ENCODE results near the gene CHRM1. TPM values are rescaled to one million over a fixed set of nuclear protein-coding genes. Genes with fewer than 3 reads are reported as not detected.
A peak's percentile ranks its signal among the peaks of the same experiment; 100 is the strongest.

The CHRM1 gene
- total RNA-seq, 2 donors from 2014 or later, result 38.1 to 107 TPM

DNA sequence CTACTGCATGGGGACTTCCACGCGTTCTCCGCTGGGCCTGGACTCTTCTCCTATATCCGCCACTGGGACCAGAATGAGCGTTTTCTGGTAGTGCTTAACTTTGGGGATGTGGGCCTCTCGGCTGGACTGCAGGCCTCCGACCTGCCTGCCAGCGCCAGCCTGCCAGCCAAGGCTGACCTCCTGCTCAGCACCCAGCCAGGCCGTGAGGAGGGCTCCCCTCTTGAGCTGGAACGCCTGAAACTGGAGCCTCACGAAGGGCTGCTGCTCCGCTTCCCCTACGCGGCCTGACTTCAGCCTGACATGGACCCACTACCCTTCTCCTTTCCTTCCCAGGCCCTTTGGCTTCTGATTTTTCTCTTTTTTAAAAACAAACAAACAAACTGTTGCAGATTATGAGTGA lies 32.8 kb downstream of the CHRM1 start:
- Histone ChIP-seq H3K27me3 (replicated peaks; ENCODE audit: insufficient read depth) (no peaks in the 10 kb centered on the region), H3K4me1 (replicated peaks) (peaks cover 6% of the 10 kb centered on the region), H3K27ac (no peak overlapping the region), H3K4me3 (no peak overlapping the region), H3K36me3 (peaks cover 20 to 49% of the 10 kb centered on the region in 2 donors), H3K9me3 (no peaks in the 10 kb centered on the region)
- DNase-seq (ENCODE audit: low spot score), result no peak
- 91% methylated on average over 14 of the region's 14 CpGs for WGBS
- intact Hi-C loops (cut with DNase I), result no loop called here
- TF ChIP-seq POLR2A (IDR thresholded peaks at IDR 0.05) (no peak), POLR2AphosphoS5 (IDR thresholded peaks at IDR 0.05) (no peak)
- TF ChIP-seq, protein P1, sequence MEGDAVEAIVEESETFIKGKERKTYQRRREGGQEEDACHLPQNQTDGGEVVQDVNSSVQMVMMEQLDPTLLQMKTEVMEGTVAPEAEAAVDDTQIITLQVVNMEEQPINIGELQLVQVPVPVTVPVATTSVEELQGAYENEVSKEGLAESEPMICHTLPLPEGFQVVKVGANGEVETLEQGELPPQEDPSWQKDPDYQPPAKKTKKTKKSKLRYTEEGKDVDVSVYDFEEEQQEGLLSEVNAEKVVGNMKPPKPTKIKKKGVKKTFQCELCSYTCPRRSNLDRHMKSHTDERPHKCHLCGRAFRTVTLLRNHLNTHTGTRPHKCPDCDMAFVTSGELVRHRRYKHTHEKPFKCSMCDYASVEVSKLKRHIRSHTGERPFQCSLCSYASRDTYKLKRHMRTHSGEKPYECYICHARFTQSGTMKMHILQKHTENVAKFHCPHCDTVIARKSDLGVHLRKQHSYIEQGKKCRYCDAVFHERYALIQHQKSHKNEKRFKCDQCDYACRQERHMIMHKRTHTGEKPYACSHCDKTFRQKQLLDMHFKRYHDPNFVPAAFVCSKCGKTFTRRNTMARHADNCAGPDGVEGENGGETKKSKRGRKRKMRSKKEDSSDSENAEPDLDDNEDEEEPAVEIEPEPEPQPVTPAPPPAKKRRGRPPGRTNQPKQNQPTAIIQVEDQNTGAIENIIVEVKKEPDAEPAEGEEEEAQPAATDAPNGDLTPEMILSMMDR (IDR thresholded peaks at IDR 0.05), result no peak

DNA sequence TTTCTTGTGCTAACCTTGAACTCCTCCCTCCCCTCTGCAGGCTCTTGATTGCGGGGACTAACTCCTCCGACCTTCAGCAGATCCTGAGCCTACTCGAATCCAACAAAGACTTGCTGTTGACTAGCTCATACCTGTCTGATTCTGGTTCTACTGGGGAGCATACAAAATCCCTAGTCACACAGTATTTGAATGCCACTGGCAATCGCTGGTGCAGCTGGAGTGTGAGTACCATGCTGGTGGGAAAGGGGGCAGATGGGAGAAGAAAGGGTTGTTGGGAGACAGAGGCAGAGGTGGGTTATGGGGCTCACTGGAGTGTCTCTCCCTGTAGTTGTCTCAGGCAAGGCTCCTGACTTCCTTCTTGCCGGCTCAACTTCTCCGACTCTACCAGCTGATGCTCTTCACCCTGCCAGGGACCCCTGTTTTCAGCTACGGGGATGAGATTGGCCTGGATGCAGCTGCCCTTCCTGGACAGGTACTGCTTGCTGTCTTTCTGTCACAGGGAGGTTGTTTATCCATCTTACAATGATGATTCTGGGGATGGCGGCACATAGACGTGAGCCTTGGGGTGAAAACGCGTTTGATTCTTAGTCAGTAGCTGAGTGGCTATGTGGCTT lies 35.9 kb downstream of the CHRM1 start:
- Histone ChIP-seq H3K27ac (peak overlapping the region in 1 of 2 donors; percentile 31), H3K36me3 (peaks cover 20 to 49% of the 10 kb centered on the region in 2 donors), H3K9me3 (no peaks in the 10 kb centered on the region), H3K4me1 (replicated peaks) (peaks cover 8% of the 10 kb centered on the region), H3K27me3 (replicated peaks; ENCODE audit: insufficient read depth) (no peaks in the 10 kb centered on the region), H3K4me3 (no peak overlapping the region)
- 79% methylated on average over 11 of the region's 11 CpGs for WGBS
- intact Hi-C loops (cut with DNase I), result no loop called here
- TF ChIP-seq POLR2A (IDR thresholded peaks at IDR 0.05) (no peak), POLR2AphosphoS5 (IDR thresholded peaks at IDR 0.05) (no peak)
- TF ChIP-seq, protein P1 (IDR thresholded peaks at IDR 0.05), result no peak
- DNase-seq (ENCODE audit: low spot score), result no peak

DNA sequence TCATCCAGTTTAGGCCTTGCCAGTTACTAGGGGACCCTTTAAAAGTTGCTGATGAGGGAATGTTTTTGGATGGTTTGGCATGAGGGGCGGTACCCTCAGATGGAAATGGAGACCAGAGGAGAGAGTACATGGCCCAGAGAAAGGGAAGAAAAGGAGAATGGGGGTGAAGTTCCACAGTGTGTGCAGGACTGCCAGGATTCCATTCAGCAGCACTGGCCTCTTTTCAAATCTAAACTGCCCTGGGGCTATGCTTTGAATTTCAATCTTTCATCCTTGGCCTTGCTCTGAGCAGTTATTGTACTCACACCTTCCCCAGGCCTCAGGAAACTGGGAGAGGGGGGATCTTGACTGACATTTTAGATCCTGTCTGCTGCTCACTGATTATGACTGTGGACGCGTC lies 37.5 kb downstream of the CHRM1 start:
- DNase-seq (ENCODE audit: low spot score), result no peak
- peak overlapping the region; percentile 99 to 100 for H3K27ac ChIP-seq
- no peak for TF ChIP-seq POLR2AphosphoS5 (IDR thresholded peaks at IDR 0.05)
- TF ChIP-seq, protein P1 (IDR thresholded peaks at IDR 0.05), result no peak
- no peak for TF ChIP-seq POLR2A (IDR thresholded peaks at IDR 0.05)
- H3K9me3 ChIP-seq, result no peaks in the 10 kb centered on the region
- peaks cover 20 to 49% of the 10 kb centered on the region in 2 donors for H3K36me3 ChIP-seq
- peak overlapping the region; percentile 7 to 78 for H3K4me3 ChIP-seq
- peaks cover 23% of the 10 kb centered on the region for H3K4me1 ChIP-seq (replicated peaks)
- no peaks in the 10 kb centered on the region for H3K27me3 ChIP-seq (replicated peaks; ENCODE audit: insufficient read depth)
- intact Hi-C loops (cut with DNase I), result loop anchor here (5.0 kb wide), 1 partner anchor 96 kb away; the partner anchor contains the start of gene TMEM179B
- WGBS, result 27% methylated on average over 3 of the region's 3 CpGs

DNA sequence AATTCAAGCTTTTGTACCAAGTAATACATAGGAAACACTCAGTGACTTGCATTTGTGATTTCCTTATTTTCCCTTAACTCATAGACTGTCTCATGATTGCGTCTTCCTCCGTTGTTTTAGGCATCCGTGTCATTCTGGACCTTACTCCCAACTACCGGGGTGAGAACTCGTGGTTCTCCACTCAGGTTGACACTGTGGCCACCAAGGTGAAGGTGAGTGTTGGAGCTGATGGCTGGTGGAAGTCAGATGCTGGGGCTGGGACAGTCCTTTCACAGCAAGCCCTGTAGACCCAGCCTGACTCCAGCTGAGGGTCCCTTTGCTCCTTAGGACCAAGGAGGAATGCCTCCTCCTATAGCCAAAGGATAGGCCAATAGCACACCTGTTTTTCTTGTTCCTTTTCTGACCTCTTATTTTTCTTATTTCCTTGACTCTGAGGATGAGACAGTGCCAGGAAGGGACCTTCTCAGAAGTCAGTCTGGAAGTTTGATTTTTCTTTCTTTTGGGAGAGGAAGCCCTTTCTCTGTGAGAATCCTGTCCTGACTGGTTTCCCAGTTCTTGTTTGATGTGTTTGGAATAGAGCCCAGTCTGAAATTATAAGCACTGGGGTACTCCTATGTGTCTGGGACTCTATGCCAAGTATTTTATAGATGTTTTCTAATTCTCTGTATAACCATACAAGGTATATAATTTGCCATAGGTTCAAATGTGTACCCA lies 38.2 kb downstream of the CHRM1 start:
- Histone ChIP-seq H3K27me3 (replicated peaks; ENCODE audit: insufficient read depth) (no peaks in the 10 kb centered on the region), H3K4me1 (replicated peaks) (peaks cover 23% of the 10 kb centered on the region), H3K9me3 (no peaks in the 10 kb centered on the region), H3K4me3 (peak overlapping the region; percentile 78 to 99), H3K36me3 (peaks cover 17 to 43% of the 10 kb centered on the region in 2 donors), H3K27ac (peak overlapping the region; percentile 99 to 100)
- TF ChIP-seq POLR2A (IDR thresholded peaks at IDR 0.05), result no peak
- no peak for TF ChIP-seq POLR2AphosphoS5 (IDR thresholded peaks at IDR 0.05)
- TF ChIP-seq, protein P1 (IDR thresholded peaks at IDR 0.05), result no peak
- intact Hi-C loops (cut with DNase I), result loop anchor here (5.0 kb wide), 1 partner anchor 96 kb away; the partner anchor contains the start of gene TMEM179B
- no peak for DNase-seq (ENCODE audit: low spot score)
- 37% methylated on average over 5 of the region's 5 CpGs for WGBS
